Amniotic epithelial cell (primary cell): ENCODE results near the gene TLE4.

Experiments used
- DNase-seq: peaks from one replicate; pipeline ENCODE4 v3.0.0-alpha.2; 2010; ENCODE audit warnings: low read depth

Gene TLE4

DNA sequence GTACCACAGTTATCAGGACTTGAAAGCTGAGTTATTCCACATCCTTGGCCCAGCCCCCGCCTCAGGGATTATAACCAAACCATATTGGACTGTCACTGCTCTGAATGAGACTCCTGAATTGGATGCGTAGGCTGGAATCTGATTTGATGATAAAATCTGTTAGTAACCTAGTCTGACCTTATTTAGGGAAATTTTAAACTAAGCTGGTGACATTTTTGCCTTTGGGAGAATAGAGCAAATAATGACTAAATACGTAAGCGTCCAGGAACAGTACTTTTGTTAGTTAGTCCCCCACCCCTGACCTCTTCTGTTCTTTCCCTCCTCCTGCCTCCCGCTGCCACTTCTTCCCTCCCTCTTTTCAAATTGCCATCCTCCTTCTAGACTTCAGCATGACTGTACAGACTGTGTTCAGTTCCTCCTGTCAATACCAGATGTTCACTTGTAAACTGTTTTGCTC, 92.6 kb downstream of the TLE4 start:
- no peak for DNase-seq

DNA sequence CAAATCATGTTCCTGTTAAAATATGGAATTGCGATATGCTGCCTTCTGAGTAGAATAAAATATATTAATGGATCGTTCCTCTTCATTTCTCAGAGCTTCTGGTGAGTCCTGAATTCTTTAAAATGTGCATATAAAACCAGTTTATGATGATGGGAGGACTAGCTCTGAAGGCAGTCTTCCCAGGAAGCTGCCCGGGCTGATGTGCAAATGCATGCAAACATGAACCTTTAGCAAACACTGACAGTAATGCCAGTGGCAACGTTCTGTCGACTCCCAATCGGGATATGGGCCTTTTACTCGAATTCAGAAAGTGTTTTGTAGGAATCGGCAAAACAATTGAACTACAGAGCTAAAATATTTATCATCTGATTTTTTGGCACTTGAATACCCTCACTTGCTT, 93.6 kb downstream of the TLE4 start:
- no peak for DNase-seq

DNA sequence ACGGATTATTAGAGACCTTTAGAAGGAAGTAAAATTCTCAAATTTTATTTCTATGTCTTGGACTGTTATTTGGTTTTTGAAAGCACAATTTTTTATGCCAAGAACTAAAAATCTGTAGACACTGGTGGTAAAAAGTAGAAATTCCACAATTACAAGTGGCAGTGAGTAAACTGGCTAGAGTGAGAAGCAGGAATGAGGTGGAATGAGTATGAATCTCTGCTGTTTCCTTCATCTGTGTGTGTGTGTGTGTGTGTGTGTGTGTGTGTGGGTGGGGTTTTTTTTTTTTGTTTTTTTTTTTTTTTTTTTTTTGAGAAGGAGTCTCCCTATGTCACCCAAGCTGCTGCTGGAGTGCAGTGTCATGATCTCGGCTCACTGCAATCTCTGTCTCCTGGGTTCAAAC, 94.2 kb downstream of the TLE4 start:
- DNase-seq: no peak

GRCh38 chr9:79667120-79667519, 95.4 kb downstream of the TLE4 start:
- DNase-seq: no peak

GRCh38 chr9:79667817-79668436, 96.2 kb downstream of the TLE4 start:
- DNase-seq: no peak

DNA sequence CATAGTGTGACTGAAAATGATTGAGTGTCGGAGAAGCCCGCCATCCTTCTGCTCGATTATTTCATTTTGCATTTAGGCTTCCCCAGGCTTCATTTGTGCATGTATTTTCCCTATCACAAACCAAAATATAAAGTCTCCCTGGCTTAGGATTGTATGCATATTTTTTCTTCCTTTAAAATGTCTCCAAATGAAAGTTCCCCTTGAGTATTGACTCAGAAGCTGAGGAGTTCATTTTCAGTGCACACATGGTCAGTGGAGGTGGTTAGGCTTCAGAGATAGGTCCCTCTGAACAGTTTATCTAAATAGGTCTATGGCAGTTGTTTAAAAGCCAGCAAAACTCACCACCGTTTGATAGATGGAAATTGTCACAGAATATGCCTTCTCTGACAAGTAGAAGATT, 97.2 kb downstream of the TLE4 start:
- DNase-seq: no peak

GRCh38 chr9:79670269-79670961, 98.7 kb downstream of the TLE4 start:
- DNase-seq: no peak

GRCh38 chr9:79671558-79671957, 99.8 kb downstream of the TLE4 start:
- peak; percentile 61 for DNase-seq

DNA sequence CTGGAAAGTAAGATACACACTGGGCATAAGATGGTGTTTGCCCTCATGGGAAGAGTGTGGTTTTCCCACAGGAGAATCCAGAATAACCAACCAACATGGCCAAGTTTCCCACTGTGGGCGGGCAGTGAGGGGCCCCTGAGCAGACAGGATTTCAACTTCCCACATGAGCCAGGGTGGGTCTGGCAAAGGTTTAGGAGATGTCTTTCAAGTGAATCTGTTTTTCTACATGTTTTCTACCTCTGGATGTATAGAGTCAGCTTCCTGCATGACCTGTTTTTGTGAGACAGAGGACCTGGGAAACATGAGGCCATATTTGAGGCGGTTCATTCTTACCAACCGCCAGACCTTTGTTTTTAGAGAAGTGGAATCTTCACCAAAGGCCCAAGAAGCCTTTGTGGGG, 100.5 kb downstream of the TLE4 start:
- DNase-seq: no peak

DNA sequence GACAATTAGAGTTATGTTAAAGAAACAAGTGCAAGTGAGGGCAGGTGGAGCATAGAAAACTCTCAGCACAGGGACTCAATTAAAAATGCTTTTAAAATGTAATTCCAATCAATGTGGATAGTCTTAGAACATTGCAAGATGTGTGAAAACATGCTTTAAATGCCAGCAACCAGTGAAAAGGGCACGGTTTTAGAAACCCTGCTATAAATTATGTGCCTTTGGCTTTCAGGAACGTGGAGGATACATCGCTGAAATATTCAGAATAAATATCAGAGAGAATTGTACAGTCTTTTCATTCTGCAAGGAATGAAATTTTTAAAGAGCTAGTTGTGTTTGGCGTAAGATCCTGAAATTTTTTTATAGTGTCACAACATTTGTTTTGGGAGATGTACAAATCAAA, 101.1 kb downstream of the TLE4 start:
- DNase-seq: no peak

DNA sequence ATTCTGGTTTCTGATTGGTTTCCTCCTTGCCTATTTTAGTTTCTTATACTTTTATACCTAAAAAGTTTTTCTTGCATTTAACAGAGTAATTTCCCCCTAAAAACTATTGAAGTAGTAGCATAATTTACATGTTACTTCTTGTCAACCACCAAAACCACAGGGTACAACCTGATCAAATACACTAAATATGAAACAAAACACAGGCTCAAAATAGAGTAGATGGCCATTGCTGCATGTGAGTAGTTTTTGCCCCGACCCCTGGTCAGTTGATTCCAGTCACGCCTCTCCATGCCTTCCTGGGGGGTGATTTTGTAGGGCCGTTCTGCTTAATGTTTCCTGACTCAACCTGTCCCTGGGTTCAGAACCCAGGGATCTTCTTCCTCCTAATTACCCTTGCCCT, 101.8 kb downstream of the TLE4 start:
- DNase-seq: no peak

GRCh38 chr9:79674052-79674777, 102.5 kb downstream of the TLE4 start:
- DNase-seq: no peak

DNA sequence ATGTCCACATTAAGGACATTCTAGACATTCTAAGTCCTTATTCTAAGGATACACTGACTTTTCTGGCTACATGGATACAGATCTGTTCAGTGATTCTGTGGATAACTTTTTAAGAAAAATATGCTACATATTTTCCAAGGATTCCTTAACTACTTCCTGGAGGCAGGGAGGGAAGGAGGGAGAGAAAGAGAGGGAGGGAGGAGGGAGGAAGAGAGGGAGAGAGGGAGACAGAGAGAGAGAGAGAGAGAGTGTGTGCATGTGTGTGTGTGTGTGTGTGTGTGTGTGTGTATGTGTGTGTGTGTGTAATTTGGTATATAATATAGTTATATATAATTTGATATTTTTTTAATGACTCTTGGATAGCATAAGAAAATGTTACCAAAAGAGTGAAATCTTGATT, 109.8 kb downstream of the TLE4 start:
- no peak for DNase-seq

DNA sequence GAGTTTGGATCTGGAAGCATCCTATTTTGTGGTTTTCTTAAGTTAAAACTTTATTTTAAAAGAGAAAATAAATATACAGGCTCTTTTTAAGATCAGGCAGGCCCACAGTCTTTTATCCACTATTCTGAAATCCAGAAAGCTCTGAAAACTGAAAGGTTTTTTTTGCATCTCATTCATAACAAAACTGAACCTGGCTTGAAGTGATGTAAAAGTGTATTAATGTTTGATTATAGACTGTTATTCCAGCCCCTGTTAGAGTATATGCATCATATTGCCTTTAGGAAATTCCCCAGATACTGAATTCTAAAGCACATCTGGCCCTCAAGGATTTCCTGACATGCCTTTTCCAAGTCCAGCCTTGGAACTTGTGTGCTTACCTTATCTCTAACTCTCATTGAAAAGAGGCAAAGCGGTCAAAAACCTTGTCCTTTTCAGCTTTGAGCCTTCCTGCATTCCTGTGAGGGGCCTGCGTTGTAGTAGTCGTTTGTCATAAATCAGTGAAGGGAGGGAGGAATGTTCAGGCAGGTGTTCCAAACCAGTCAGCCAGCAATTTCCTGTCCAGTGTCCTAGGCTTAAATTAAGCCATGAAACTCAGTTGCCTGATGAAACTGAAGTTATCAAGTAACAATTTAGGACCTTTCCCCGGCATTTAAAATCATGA, 110.4 kb downstream of the TLE4 start:
- DNase-seq: peak; percentile 32

GRCh38 chr9:79684059-79684458, 112.3 kb downstream of the TLE4 start:
- DNase-seq: no peak

DNA sequence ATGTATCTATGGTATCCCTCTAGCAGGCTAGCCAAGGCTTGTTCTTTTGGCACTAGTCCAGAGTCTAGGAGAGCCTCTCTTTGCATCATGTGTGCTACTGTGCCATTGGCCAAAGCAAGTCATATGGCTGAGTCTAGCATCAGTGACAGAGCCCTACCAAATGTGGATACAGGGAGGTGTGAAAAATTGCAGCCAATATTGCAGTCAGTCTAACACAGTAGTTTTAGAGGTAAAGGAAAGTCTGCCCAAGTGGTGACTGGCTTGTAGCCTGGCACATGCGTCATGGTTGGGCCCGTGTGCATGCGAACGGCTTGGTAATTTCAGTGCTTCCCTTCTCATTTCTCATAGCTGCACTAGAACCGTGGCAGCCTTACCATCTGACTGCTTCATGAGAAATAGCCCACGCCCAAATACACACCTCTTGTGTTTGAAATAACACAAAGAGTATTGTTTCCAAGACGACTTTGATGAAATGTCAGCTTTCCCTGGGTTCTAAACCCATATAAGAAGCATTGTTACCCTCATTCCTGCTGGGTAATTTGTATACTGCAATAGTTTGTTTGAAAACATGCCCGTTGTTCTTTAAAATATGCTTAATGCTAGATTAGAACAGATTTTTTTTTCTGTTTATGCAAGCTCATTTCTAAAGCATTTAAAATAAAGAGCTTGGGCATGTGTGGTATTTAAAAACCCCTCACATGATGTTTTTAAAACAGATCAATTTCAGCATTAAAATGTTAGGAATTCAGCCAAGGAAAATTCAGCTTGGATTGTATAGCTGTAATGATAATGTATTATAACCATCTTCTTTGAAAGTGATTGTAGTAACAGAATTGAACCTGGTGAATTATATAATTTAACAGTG, 113.2 kb downstream of the TLE4 start:
- no peak for DNase-seq

GRCh38 chr9:79685577-79685976, 113.8 kb downstream of the TLE4 start:
- peak; percentile 20 for DNase-seq

DNA sequence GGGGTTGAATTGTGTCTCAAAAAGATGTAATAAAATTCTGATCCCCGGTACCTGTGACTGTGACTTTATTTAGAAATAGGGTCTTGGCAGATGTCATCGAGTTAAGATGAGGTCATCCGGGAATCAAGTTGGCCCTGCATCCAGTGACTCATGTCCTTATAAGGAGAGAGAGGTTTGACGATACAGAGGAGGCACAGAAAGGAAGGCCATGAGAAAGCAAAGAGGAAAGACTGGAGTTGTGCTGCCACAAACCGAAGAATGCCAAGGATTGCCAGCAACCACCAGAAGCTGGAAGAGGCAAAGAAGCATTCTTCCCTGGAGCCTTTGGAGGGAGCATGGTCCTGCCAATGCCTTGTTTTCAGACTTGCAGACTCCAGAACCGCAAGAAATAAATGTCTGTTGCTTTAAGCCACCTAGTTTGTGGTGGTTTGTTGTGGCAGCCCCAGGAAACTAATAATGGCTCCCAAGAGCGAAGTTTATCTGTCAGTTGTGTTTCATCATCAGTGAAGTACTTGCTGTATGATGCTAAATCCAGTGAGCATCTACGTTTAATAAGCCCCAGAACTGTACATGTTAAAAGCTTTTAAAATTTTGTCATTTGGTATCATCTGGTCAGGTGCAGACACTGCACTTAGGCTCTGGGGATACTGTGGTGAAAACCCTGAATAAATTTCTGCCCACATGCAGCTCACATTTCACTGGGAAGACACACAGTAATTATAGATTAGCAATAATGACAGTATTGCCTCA, 114.8 kb downstream of the TLE4 start:
- DNase-seq: peak; percentile 53

GRCh38 chr9:79687131-79687447, 115.3 kb downstream of the TLE4 start:
- DNase-seq: no peak

DNA sequence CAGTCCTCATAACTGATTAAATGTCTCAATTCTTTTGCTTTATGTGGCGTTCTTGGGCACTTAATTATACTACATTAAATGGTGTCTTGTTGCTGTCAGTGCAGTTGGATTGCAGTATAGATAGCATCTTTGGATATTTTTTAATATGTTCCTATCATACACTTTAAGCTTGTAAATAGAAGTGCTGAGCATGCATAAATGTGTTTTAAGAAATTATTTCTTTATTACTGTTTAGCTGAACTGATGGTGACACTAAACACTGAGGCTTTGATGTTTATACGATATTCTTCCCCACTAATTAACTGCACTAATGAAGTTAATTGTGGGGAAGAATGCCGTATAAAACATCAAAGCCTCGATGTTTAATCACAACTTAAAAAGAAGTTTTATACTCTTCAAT, 116.6 kb downstream of the TLE4 start:
- DNase-seq: no peak

DNA sequence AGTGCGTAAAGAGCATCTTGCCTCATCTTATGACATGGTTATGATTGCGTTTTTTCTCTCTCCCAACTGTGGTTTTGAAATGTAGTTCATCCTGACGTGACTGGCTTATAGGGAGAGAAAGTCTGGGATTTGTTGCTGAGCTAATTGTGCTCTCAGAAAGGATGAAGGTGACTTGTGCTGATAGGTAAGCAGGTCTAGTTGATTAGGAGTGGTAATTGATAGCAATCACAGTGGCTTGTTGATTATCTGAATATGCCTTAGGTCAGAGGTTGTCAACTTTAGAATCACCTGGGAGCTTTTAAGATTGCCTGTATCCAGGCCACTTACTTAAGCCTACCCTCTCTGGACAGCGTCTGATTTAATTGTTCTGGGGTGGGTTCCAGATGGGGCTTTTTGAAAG, 117.8 kb downstream of the TLE4 start:
- no peak for DNase-seq
